ENCODE results near the gene CAPNS2.

CAPNS2 gene

GRCh38 chr16:55539488-55539887, 27.0 kb upstream of the CAPNS2 start:
- Histone ChIP-seq H3F3A (ENCODE audit: insufficient read depth, low read length) (peaks cover 4% of the 10 kb centered on the region; the same call in 1 of the 2 replicates), H2AFZ (ENCODE audit: low read length) (no peak overlapping the region), H3K27me3 (replicated peaks; ENCODE audit: insufficient read depth, low read length) (no peaks in the 10 kb centered on the region), H3K4me3 (ENCODE audit: low read length) (no peak overlapping the region), H3K9me3 (replicated peaks; ENCODE audit: insufficient read depth, low read length) (no peaks in the 10 kb centered on the region), H3K4me2 (ENCODE audit: low read depth, low read length) (no peak overlapping the region), H3K36me3 (replicated peaks; ENCODE audit: insufficient read depth, low read length) (no peaks in the 10 kb centered on the region), H3K9ac (ENCODE audit: low read length) (no peak overlapping the region), H4K20me1 (ENCODE audit: insufficient read depth, low read length) (no peaks in the 10 kb centered on the region), H3K9me2 (replicated peaks; ENCODE audit: insufficient read depth, low read length) (no peaks in the 10 kb centered on the region), H3K4me1 (ENCODE audit: low read length) (peaks cover 14% of the 10 kb centered on the region), H3K79me2 (ENCODE audit: low read length) (no peaks in the 10 kb centered on the region), H3K27ac (ENCODE audit: low read length) (no peak overlapping the region)
- TF ChIP-seq EZH2phosphoT487 (IDR thresholded peaks at IDR 0.05; ENCODE audit: low read length) (no peak), EZH2 (optimal IDR thresholded peaks at IDR 0.05; ENCODE audit: low read depth, low read length) (no peak)
- TF ChIP-seq, protein P1, sequence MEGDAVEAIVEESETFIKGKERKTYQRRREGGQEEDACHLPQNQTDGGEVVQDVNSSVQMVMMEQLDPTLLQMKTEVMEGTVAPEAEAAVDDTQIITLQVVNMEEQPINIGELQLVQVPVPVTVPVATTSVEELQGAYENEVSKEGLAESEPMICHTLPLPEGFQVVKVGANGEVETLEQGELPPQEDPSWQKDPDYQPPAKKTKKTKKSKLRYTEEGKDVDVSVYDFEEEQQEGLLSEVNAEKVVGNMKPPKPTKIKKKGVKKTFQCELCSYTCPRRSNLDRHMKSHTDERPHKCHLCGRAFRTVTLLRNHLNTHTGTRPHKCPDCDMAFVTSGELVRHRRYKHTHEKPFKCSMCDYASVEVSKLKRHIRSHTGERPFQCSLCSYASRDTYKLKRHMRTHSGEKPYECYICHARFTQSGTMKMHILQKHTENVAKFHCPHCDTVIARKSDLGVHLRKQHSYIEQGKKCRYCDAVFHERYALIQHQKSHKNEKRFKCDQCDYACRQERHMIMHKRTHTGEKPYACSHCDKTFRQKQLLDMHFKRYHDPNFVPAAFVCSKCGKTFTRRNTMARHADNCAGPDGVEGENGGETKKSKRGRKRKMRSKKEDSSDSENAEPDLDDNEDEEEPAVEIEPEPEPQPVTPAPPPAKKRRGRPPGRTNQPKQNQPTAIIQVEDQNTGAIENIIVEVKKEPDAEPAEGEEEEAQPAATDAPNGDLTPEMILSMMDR (IDR thresholded peaks at IDR 0.05; ENCODE audit: low read length), result no peak
- no peak for DNase-seq

DNA sequence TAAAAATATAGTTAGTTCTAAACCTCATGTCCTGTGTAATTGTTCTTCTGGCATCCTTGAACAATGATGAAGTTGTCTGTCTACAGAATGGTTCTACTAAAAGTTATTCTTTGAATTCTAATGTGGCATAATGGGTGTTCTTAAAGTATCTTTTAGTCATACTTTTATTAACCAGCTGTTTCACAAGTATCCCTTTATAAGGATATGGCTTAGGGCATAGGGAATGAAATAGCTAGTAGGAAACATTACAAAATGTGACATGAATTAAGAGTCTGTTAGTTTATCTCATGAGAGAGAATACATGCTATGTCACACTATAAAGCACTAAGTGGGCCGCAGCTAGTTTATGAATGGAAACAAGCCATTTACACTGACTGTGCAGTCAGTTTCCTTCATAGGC, 26.3 kb upstream of the CAPNS2 start:
- no peak overlapping the region for H3K4me2 ChIP-seq (ENCODE audit: low read depth, low read length)

GRCh38 chr16:55542459-55543082, 23.9 kb upstream of the CAPNS2 start:
- no peak for TF ChIP-seq EZH2phosphoT487 (IDR thresholded peaks at IDR 0.05; ENCODE audit: low read length)
- TF ChIP-seq, protein P1 (IDR thresholded peaks at IDR 0.05; ENCODE audit: low read length), result no peak
- TF ChIP-seq EZH2 (optimal IDR thresholded peaks at IDR 0.05; ENCODE audit: low read depth, low read length), result no peak
- Histone ChIP-seq H3K79me2 (ENCODE audit: low read length) (no peaks in the 10 kb centered on the region), H3K9ac (ENCODE audit: low read length) (no peak overlapping the region), H3K36me3 (replicated peaks; ENCODE audit: insufficient read depth, low read length) (no peaks in the 10 kb centered on the region), H3K9me3 (replicated peaks; ENCODE audit: insufficient read depth, low read length) (no peaks in the 10 kb centered on the region), H3F3A (ENCODE audit: insufficient read depth, low read length) (no peaks in the 10 kb centered on the region), H3K4me2 (ENCODE audit: low read depth, low read length) (no peak overlapping the region), H4K20me1 (ENCODE audit: insufficient read depth, low read length) (no peaks in the 10 kb centered on the region), H3K4me3 (ENCODE audit: low read length) (no peak overlapping the region), H3K4me1 (ENCODE audit: low read length) (0 out of 2 replicates have a peak, but pooled peaks cover 3% of the 10 kb centered on the region), H3K27me3 (replicated peaks; ENCODE audit: insufficient read depth, low read length) (no peaks in the 10 kb centered on the region), H3K9me2 (replicated peaks; ENCODE audit: insufficient read depth, low read length) (no peaks in the 10 kb centered on the region), H3K27ac (ENCODE audit: low read length) (no peak overlapping the region), H2AFZ (ENCODE audit: low read length) (no peak overlapping the region)
- DNase-seq, result no peak

More for the DNA sequence above, 26.3 kb upstream of the CAPNS2 start:
- H3K27ac ChIP-seq (ENCODE audit: low read length), result no peak overlapping the region
- H3K27me3 ChIP-seq (replicated peaks; ENCODE audit: insufficient read depth, low read length), result no peaks in the 10 kb centered on the region
- no peaks in the 10 kb centered on the region for H3K36me3 ChIP-seq (replicated peaks; ENCODE audit: insufficient read depth, low read length)
- H3F3A ChIP-seq (ENCODE audit: insufficient read depth, low read length), result no peaks in the 10 kb centered on the region
- H4K20me1 ChIP-seq (ENCODE audit: insufficient read depth, low read length), result no peaks in the 10 kb centered on the region
- TF ChIP-seq, protein P1 (IDR thresholded peaks at IDR 0.05; ENCODE audit: low read length), result no peak
- TF ChIP-seq EZH2 (optimal IDR thresholded peaks at IDR 0.05; ENCODE audit: low read depth, low read length) (no peak), EZH2phosphoT487 (IDR thresholded peaks at IDR 0.05; ENCODE audit: low read length) (no peak)
- DNase-seq, result no peak
- peaks cover 10% of the 10 kb centered on the region for H3K4me1 ChIP-seq (ENCODE audit: low read length)
- no peaks in the 10 kb centered on the region for H3K9me3 ChIP-seq (replicated peaks; ENCODE audit: insufficient read depth, low read length)
- no peak overlapping the region for H2AFZ ChIP-seq (ENCODE audit: low read length)
- H3K9ac ChIP-seq (ENCODE audit: low read length), result no peak overlapping the region
- H3K79me2 ChIP-seq (ENCODE audit: low read length), result no peaks in the 10 kb centered on the region
- H3K4me3 ChIP-seq (ENCODE audit: low read length), result no peak overlapping the region
- H3K9me2 ChIP-seq (replicated peaks; ENCODE audit: insufficient read depth, low read length), result no peaks in the 10 kb centered on the region
